Fibroblast of pulmonary artery (primary cell): ENCODE data around the gene STAT5B.
"Not testable (repeated sequence)": the region's sequence is repeated elsewhere in the genome, so short reads cannot be mapped to it uniquely, and the experiment has no call there.

ENCODE experiments used
- DNase-seq: peaks from one replicate; pipeline ENCODE4 v3.0.0-alpha.2; 2010; ENCODE audit warnings: low read depth
- H3K4me3 ChIP-seq: replicated peaks from 2 replicates; pipeline ENCODE4 v1.5.1; 2011; ENCODE audit warnings: low read depth, mild to moderate bottlenecking, control low read depth, low read length, moderate library complexity
- CTCF ChIP-seq: IDR thresholded peaks from 2 replicates; pipeline ENCODE4 v1.5.1; 2011; ENCODE audit warnings: mild to moderate bottlenecking, control low read depth, low read length, inconsistent platforms; ENCODE audit errors: missing control alignments

The STAT5B gene

GRCh38 chr17:42276359-42276608, at the start of gene STAT5B:
STAT5B (minus strand) TSS chr17:42276391; CDS start chr17:42232127, 44,264 bp downstream.
- peak; percentile 54 for DNase-seq
- H3K4me3 ChIP-seq: peak within 1 kb of the TSS; percentile 84
- no peak for TF ChIP-seq CTCF

GRCh38 chr17:42325026-42325425, 48.8 kb upstream of the STAT5B start:
- H3K4me3 ChIP-seq: no peak overlapping the region
- no peak for TF ChIP-seq CTCF
- DNase-seq: peak; percentile 71

GRCh38 chr17:42323268-42323773, 47.1 kb upstream of the STAT5B start:
- no peak for TF ChIP-seq CTCF
- DNase-seq: no peak
- no peak overlapping the region for H3K4me3 ChIP-seq

GRCh38 chr17:42322382-42323267, 46.4 kb upstream of the STAT5B start:
- DNase-seq: peak; percentile 95
- no peak for TF ChIP-seq CTCF
- H3K4me3 ChIP-seq: no peak overlapping the region

- DNase-seq: no peak
- TF ChIP-seq CTCF: no peak
- H3K4me3 ChIP-seq: no peak overlapping the region
Observed at GRCh38 chr17:42321555-42321954, 45.4 kb upstream of the STAT5B start.

- H3K4me3 ChIP-seq, DNase-seq: not testable (repeated sequence)
Observed at GRCh38 chr17:42317967-42318366, 41.8 kb upstream of the STAT5B start.

- DNase-seq: no peak
- H3K4me3 ChIP-seq: no peak overlapping the region
- no peak for TF ChIP-seq CTCF
Observed at GRCh38 chr17:42317266-42317845, 41.2 kb upstream of the STAT5B start.
